ENCODE data around the gene ILKAP. TPM values are rescaled to one million over a fixed set of nuclear protein-coding genes. Genes with fewer than 3 reads are reported as not detected.

Gene ILKAP
- polyA plus RNA-seq, 1 donor from 2014 or later = 78.5 TPM

DNA sequence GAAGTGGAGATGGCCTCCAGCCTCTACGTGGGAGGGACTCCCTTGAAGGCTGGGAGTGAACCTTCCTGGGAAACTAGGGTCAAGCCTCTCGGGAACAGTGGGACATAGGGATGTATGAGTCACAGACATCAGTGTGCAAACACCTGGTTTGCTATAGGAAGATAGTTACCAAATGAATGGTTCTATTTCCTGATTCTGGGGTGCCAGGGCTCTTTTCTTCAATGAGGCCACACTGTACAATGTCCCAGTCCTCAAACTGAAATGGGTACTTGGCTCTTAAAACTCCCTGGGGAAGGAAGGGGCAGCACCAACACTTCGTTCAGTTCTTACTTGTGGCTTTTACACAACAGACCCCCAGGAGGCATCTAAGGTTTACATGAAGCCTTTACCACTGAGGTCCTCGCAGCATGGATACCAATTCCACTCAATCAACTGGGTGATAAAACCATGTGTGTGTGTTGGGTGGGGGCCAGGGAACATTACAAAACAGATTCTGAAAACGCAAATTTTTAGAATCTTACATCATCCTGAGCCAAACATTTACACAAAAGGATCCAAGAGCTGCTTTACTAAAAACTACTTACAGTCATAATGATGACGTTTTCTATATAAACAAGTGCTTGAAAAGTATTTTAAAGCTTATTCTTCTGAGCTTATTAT, 34.3 kb downstream of the ILKAP start:
- Histone ChIP-seq H4K20me1 (ENCODE audit: insufficient read depth) (no peaks in the 10 kb centered on the region), H3K4me3 (ENCODE audit: low read length) (no peak overlapping the region), H3F3A (ENCODE audit: insufficient read depth, low read length, poor library complexity, severe bottlenecking) (no peaks in the 10 kb centered on the region), H3K27ac (ENCODE audit: low read length) (no peak overlapping the region), H3K9ac (ENCODE audit: low read length) (no peak overlapping the region), H3K27me3 (ENCODE audit: insufficient read depth, low read depth, low read length) (peaks cover 9% of the 10 kb centered on the region), H2AFZ (ENCODE audit: low read depth, low read length) (no peak overlapping the region), H3K4me2 (ENCODE audit: low read length) (no peak overlapping the region), H3K36me3 (ENCODE audit: insufficient read depth, low read length) (no peaks in the 10 kb centered on the region), H3K79me2 (replicated peaks; ENCODE audit: insufficient read depth, low read length) (no peaks in the 10 kb centered on the region), H3K9me2 (ENCODE audit: insufficient read depth, low read length) (no peaks in the 10 kb centered on the region), H3K9me3 (ENCODE audit: low read length) (no peaks in the 10 kb centered on the region)
- TF ChIP-seq EZH2 (IDR thresholded peaks at IDR 0.05; ENCODE audit: borderline replicate concordance, insufficient read depth, low read length, poor library complexity, severe bottlenecking) (no peak), POLR2AphosphoS5 (IDR thresholded peaks at IDR 0.05) (no peak), SMC3 (conservative IDR thresholded peaks at IDR 0.05; ENCODE audit: poor library complexity) (no peak)

DNA sequence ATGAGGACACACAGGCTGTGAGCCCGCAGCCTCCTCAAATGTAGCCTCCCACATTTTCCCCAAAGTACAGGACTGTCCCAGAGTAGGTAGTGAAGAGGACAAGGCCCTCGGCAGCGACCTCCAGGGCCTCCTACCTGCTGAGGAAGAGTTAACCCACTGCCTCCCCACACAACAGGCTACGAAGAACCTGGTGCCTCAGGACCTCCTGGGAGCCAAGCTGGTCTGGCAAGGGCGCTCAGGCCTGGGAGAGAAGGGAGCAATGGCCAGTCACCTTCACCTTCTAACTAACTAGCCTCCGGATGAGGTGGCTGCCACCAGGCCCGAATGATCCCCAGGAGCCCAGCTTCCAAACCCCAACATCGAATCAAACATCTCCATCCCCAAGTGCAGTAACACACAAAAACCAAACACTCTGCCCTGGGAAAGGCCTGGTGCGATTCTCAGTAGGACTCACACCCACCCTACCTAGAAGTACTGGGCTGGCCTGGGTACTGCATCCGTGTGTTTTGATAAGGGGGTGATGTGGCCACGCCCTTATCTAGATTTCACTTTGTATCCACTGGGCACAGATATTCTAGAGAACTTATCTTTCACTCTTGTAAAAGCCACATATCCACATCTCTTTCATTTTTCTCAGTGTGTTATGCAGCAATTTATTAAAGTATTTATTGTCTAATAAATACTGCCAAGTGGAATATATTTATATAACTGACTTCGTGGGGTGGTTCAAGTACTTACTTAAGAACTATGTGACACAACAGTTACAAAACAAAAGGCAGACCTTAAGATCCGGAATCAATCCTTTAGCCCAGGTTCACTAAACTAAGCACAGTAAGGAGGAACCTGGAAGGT, 35.1 kb downstream of the ILKAP start:
- Histone ChIP-seq H3K36me3 (ENCODE audit: insufficient read depth, low read length) (no peaks in the 10 kb centered on the region), H3K9ac (ENCODE audit: low read length) (no peak overlapping the region), H3K9me3 (ENCODE audit: low read length) (no peaks in the 10 kb centered on the region)

More for the DNA sequence above, 35.1 kb downstream of the ILKAP start:
- peaks cover 13% of the 10 kb centered on the region for H3K27me3 ChIP-seq (ENCODE audit: insufficient read depth, low read depth, low read length)
- no peak overlapping the region for H2AFZ ChIP-seq (ENCODE audit: low read depth, low read length)
- no peak overlapping the region for H3K27ac ChIP-seq (ENCODE audit: low read length)
- H3F3A ChIP-seq (ENCODE audit: insufficient read depth, low read length, poor library complexity, severe bottlenecking) = no peaks in the 10 kb centered on the region
- no peaks in the 10 kb centered on the region for H4K20me1 ChIP-seq (ENCODE audit: insufficient read depth)
- H3K4me2 ChIP-seq (ENCODE audit: low read length) = no peak overlapping the region
- TF ChIP-seq, protein P1, sequence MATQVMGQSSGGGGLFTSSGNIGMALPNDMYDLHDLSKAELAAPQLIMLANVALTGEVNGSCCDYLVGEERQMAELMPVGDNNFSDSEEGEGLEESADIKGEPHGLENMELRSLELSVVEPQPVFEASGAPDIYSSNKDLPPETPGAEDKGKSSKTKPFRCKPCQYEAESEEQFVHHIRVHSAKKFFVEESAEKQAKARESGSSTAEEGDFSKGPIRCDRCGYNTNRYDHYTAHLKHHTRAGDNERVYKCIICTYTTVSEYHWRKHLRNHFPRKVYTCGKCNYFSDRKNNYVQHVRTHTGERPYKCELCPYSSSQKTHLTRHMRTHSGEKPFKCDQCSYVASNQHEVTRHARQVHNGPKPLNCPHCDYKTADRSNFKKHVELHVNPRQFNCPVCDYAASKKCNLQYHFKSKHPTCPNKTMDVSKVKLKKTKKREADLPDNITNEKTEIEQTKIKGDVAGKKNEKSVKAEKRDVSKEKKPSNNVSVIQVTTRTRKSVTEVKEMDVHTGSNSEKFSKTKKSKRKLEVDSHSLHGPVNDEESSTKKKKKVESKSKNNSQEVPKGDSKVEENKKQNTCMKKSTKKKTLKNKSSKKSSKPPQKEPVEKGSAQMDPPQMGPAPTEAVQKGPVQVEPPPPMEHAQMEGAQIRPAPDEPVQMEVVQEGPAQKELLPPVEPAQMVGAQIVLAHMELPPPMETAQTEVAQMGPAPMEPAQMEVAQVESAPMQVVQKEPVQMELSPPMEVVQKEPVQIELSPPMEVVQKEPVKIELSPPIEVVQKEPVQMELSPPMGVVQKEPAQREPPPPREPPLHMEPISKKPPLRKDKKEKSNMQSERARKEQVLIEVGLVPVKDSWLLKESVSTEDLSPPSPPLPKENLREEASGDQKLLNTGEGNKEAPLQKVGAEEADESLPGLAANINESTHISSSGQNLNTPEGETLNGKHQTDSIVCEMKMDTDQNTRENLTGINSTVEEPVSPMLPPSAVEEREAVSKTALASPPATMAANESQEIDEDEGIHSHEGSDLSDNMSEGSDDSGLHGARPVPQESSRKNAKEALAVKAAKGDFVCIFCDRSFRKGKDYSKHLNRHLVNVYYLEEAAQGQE (IDR thresholded peaks at IDR 0.05; ENCODE audit: borderline replicate concordance) = no peak
- no peak for TF ChIP-seq EP300 (conservative IDR thresholded peaks at IDR 0.05; ENCODE audit: poor library complexity, severe bottlenecking)
- no peak for TF ChIP-seq SMC3 (conservative IDR thresholded peaks at IDR 0.05; ENCODE audit: poor library complexity)
- no peak for TF ChIP-seq POLR2AphosphoS5 (IDR thresholded peaks at IDR 0.05)
- no peak for TF ChIP-seq MXI1 (conservative IDR thresholded peaks at IDR 0.05; ENCODE audit: poor library complexity, severe bottlenecking)
- TF ChIP-seq TAF1 (IDR thresholded peaks at IDR 0.05; ENCODE audit: low read depth) = no peak
- TF ChIP-seq, protein P2, sequence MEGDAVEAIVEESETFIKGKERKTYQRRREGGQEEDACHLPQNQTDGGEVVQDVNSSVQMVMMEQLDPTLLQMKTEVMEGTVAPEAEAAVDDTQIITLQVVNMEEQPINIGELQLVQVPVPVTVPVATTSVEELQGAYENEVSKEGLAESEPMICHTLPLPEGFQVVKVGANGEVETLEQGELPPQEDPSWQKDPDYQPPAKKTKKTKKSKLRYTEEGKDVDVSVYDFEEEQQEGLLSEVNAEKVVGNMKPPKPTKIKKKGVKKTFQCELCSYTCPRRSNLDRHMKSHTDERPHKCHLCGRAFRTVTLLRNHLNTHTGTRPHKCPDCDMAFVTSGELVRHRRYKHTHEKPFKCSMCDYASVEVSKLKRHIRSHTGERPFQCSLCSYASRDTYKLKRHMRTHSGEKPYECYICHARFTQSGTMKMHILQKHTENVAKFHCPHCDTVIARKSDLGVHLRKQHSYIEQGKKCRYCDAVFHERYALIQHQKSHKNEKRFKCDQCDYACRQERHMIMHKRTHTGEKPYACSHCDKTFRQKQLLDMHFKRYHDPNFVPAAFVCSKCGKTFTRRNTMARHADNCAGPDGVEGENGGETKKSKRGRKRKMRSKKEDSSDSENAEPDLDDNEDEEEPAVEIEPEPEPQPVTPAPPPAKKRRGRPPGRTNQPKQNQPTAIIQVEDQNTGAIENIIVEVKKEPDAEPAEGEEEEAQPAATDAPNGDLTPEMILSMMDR (IDR thresholded peaks at IDR 0.05; ENCODE audit: poor library complexity, severe bottlenecking) = no peak
- H3K79me2 ChIP-seq (replicated peaks; ENCODE audit: insufficient read depth, low read length) = no peaks in the 10 kb centered on the region
- no peak overlapping the region for H3K4me3 ChIP-seq (ENCODE audit: low read length)
- no peaks in the 10 kb centered on the region for H3K9me2 ChIP-seq (ENCODE audit: insufficient read depth, low read length)
